GM19324 (cell line): ENCODE results near the gene GOLGA2.
"Not testable (repeated sequence)": the region's sequence is repeated elsewhere in the genome, so short reads cannot be mapped to it uniquely, and the experiment has no call there.

Source experiments
- ATAC-seq: cut with Tn5 transposase; IDR thresholded peaks from one replicate; pipeline ENCODE4 v1.9.1; 2021; ENCODE audit warnings: mild to moderate bottlenecking, moderate library complexity; ENCODE audit not compliant: unreplicated experiment, low FRiP score

Gene GOLGA2

GRCh38 chr9:128243215-128244018, 32.4 kb downstream of the GOLGA2 start:
- ATAC-seq = no peak

GRCh38 chr9:128242828-128243214, 33.0 kb downstream of the GOLGA2 start:
- no peak for ATAC-seq

- no peak for ATAC-seq
Measured at GRCh38 chr9:128242124-128242523, 33.7 kb downstream of the GOLGA2 start.

GRCh38 chr9:128233817-128234406, 41.9 kb downstream of the GOLGA2 start:
- ATAC-seq = no peak

- ATAC-seq = no peak
Measured at GRCh38 chr9:128232528-128233428, 43.0 kb downstream of the GOLGA2 start.

- ATAC-seq = no peak
Measured at GRCh38 chr9:128231638-128232527, 43.9 kb downstream of the GOLGA2 start.

GRCh38 chr9:128230897-128231296, 44.9 kb downstream of the GOLGA2 start:
- ATAC-seq = not testable (repeated sequence)

- no peak for ATAC-seq
Measured at GRCh38 chr9:128226412-128226801, 49.4 kb downstream of the GOLGA2 start.

- ATAC-seq = no peak
Measured at GRCh38 chr9:128225770-128226411, 49.9 kb downstream of the GOLGA2 start.

- no peak for ATAC-seq
Measured at GRCh38 chr9:128224877-128225276, 50.9 kb downstream of the GOLGA2 start.

GRCh38 chr9:128222880-128223670, 52.7 kb downstream of the GOLGA2 start:
- no peak for ATAC-seq

- ATAC-seq = no peak
Measured at GRCh38 chr9:128222026-128222425, 53.8 kb downstream of the GOLGA2 start.

- no peak for ATAC-seq
Measured at GRCh38 chr9:128219831-128220230, 56.0 kb downstream of the GOLGA2 start.

GRCh38 chr9:128218518-128219389, 57.1 kb downstream of the GOLGA2 start:
- peak; percentile 85 for ATAC-seq

- ATAC-seq = no peak
Measured at GRCh38 chr9:128218172-128218517, 57.7 kb downstream of the GOLGA2 start.

GRCh38 chr9:128216781-128217553, 58.8 kb downstream of the GOLGA2 start:
- no peak for ATAC-seq
